Transverse colon (tissue), 4 donors: Measurements from ENCODE around the gene IGFL3.

Source experiments
- EP300 ChIP-seq: sonication (generic); formaldehyde crosslinking; IDR thresholded peaks from one replicate; pipeline ENCODE4 v1.6.1; 2017; ENCODE audit warnings: antibody characterized with exemption, low read depth
- POLR2A ChIP-seq: fragments of 450-650 bp; IDR thresholded peaks from one replicate; pipeline ENCODE4 v1.6.1; 2016; ENCODE audit warnings: antibody characterized with exemption, mild to moderate bottlenecking, moderate library complexity
- POLR2AphosphoS5 ChIP-seq, 3 donors: sonication (generic); formaldehyde crosslinking; IDR thresholded peaks; one replicate each; pipeline ENCODE4 v1.6.1; 2016; ENCODE audit warnings: antibody characterized with exemption in 3 of 3
- TF ChIP-seq, protein P1 (sequence below), 5 experiments: fragments of 200-600 bp in 3 of 5; fragments of 450-650 bp in 2 of 5; sonication (generic) in 3 of 5; IDR thresholded peaks; 1 replicate in 2 of 5; 2 replicates in 3 of 5; pipeline ENCODE4 v1.5.1; 2016 to 2017; ENCODE audit warnings: antibody characterized with exemption in 5 of 5, inconsistent platforms in 3 of 5, mild to moderate bottlenecking in 2 of 5, moderate library complexity in 1 of 5

DNA sequence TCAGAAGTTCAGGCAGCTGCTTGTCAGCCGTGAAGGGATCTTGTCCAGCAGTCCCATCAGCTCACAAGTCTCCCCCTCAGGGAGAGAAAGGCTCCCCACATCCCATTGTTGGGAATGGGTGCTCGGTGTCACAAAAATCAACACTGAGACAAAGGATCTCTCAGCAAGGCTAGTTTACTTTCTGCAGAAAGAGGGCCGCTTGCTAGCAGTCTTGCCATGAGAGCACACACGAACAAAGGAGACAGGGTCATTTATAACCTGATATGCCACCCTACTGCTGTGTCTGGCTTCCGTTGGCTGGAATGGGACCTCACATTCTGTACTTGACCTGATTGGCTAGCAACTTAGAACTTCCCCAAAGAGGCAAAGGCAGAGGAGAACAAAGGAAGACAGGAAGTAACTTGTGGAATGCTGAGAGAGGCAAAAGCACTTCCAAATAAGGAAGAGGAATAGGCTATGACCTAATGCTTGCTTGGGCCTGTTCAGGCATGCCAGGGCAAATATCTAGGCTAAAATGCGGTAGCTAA, 8.7 kb upstream of the IGFL3 start:
- TF ChIP-seq POLR2A (no peak), POLR2AphosphoS5 (IDR thresholded peaks at IDR 0.05) (no peak), EP300 (no peak)
- TF ChIP-seq, protein P1, sequence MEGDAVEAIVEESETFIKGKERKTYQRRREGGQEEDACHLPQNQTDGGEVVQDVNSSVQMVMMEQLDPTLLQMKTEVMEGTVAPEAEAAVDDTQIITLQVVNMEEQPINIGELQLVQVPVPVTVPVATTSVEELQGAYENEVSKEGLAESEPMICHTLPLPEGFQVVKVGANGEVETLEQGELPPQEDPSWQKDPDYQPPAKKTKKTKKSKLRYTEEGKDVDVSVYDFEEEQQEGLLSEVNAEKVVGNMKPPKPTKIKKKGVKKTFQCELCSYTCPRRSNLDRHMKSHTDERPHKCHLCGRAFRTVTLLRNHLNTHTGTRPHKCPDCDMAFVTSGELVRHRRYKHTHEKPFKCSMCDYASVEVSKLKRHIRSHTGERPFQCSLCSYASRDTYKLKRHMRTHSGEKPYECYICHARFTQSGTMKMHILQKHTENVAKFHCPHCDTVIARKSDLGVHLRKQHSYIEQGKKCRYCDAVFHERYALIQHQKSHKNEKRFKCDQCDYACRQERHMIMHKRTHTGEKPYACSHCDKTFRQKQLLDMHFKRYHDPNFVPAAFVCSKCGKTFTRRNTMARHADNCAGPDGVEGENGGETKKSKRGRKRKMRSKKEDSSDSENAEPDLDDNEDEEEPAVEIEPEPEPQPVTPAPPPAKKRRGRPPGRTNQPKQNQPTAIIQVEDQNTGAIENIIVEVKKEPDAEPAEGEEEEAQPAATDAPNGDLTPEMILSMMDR (IDR thresholded peaks at IDR 0.05) = no peak
